GM13976 (cell line): ENCODE measurements around the gene OTUD1.
A peak's percentile ranks its signal among the peaks of the same experiment; 100 is the strongest.

Source experiments
- DNase-seq: peaks from one replicate; pipeline ENCODE4 v3.0.0; 2012; ENCODE audit warnings: low spot score
- CTCF ChIP-seq: IDR thresholded peaks from 2 replicates; pipeline ENCODE4 v1.5.1; 2012; ENCODE audit warnings: borderline replicate concordance, mild to moderate bottlenecking; ENCODE audit not compliant: insufficient read depth; ENCODE audit errors: extremely low read depth, missing control alignments, control extremely low read depth
- in situ Hi-C: fragments of 300-500 bp; cut with MboI; formaldehyde crosslinking; loops from one replicate; pipeline ENCODE4 v1.12.0; 2022; ENCODE audit warnings: low sequenced_read_pairs, mixed read lengths, inconsistent platforms; ENCODE audit not compliant: unreplicated experiment

OTUD1 gene

GRCh38 chr10:23442936-23443335 lies 4.1 kb downstream of the OTUD1 start:
- no peak for TF ChIP-seq CTCF
- in situ Hi-C loops: no loop called here
- no peak for DNase-seq

- TF ChIP-seq CTCF: no peak
- in situ Hi-C loops: no loop called here
- no peak for DNase-seq
Observed at GRCh38 chr10:23445591-23445990, 6.7 kb downstream of the OTUD1 start.

GRCh38 chr10:23448323-23448722 lies 9.4 kb downstream of the OTUD1 start:
- no peak for TF ChIP-seq CTCF
- no peak for DNase-seq
- in situ Hi-C loops: no loop called here

- peak; percentile 54 for DNase-seq
- in situ Hi-C loops: no loop called here
- TF ChIP-seq CTCF: no peak
Observed at GRCh38 chr10:23448802-23449570, 10.1 kb downstream of the OTUD1 start.

GRCh38 chr10:23452033-23452655 lies 13.3 kb downstream of the OTUD1 start:
- in situ Hi-C loops: no loop called here
- DNase-seq: no peak
- TF ChIP-seq CTCF: no peak

GRCh38 chr10:23453465-23453864 lies 14.6 kb downstream of the OTUD1 start:
- no peak for DNase-seq
- TF ChIP-seq CTCF: no peak
- in situ Hi-C loops: no loop called here
